Peyer's patch (tissue), 4 donors: ENCODE results near the gene SIN3B. TPM values are rescaled to one million over a fixed set of nuclear protein-coding genes. Genes with fewer than 3 reads are reported as not detected.

Experiments
- DNase-seq, 3 donors: peaks; one replicate each; pipeline ENCODE4 v3.0.0-alpha.2; 2017 to 2019
- H3K27ac ChIP-seq, 4 donors: fragments of 200-600 bp; sonication (generic); one replicate each; pipeline ENCODE4 v1.5.1; 2016 to 2019
- H3K27me3 ChIP-seq, 2 donors: fragments of 200-600 bp; sonication (generic); one replicate each; pipeline ENCODE4 v1.5.1; 2019
- H3K36me3 ChIP-seq, 3 donors: fragments of 200-600 bp; sonication (generic); one replicate each; pipeline ENCODE4 v1.5.1; 2016 to 2019
- H3K4me1 ChIP-seq, 4 donors: fragments of 200-600 bp; sonication (generic); one replicate each; pipeline ENCODE4 v1.5.1; 2016 to 2019
- H3K4me3 ChIP-seq, 4 donors: fragments of 200-600 bp; sonication (generic); 1 replicate in 3 of 4; 2 replicates in 1 of 4; pipeline ENCODE4 v1.5.1; 2016 to 2019; ENCODE audit warnings: mild to moderate bottlenecking in 1 of 4
- H3K9me3 ChIP-seq, 4 donors: fragments of 200-600 bp; sonication (generic); one replicate each; pipeline ENCODE4 v1.5.1; 2016 to 2019; ENCODE audit warnings: mild to moderate bottlenecking in 1 of 4
- CTCF ChIP-seq, 6 experiments: fragments of 450-650 bp in 4 of 6; fragments of 200-600 bp in 2 of 6; sonication (generic) in 1 of 6; IDR thresholded peaks; one replicate each; pipeline ENCODE4 v1.5.1; 2017 to 2019; ENCODE audit warnings: antibody characterized with exemption in 6 of 6, mild to moderate bottlenecking in 3 of 6, moderate library complexity in 1 of 6
- POLR2A ChIP-seq, 2 donors: fragments of 450-650 bp; IDR thresholded peaks; one replicate each; pipeline ENCODE4 v1.5.1; 2017; ENCODE audit warnings: antibody characterized with exemption in 2 of 2, mild to moderate bottlenecking in 2 of 2, moderate library complexity in 2 of 2
- total RNA-seq, 4 donors: library from RNA; depleted of rRNA; stranded (reverse); fragments of >200 nt; gene quantifications; one replicate each; pipeline ENCODE4 v1.1.0, GENCODE V29; 2016

The SIN3B gene
- total RNA-seq, 4 donors from 2014 or later, result 32.4 to 459 (median 86.2) TPM

DNA sequence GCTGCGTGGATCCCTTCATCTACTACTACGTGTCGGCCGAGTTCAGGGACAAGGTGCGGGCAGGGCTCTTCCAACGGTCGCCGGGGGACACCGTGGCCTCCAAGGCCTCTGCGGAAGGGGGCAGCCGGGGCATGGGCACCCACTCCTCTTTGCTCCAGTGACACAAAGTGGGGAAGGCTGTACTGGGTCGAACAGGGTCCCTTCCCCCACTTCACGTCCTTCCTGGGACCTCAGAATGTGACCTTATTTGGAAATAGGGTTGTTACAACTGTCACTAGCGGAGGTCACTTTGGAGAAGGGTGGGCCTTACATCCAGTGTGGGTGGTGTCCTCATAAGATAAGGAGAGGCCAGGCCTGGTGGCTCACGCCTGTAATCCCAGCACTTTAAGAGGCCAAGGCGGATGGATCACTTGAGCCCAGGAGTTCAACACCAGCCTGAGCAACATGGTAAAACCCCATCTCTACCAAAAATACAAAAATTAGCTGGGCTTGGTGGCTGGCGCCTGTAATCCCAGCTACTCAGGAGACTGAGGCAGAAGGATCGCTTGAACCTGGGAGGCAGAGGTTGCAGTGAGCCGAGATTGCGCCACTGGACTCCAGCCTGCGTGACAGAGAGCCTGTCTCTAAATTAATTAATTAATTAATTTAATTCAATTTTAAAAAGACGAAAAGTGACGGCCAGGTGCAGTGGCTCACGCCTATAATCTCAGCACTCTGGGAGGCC lies 61.4 kb downstream of the SIN3B start:
- Histone ChIP-seq H3K27me3 (no peaks in the 10 kb centered on the region), H3K36me3 (no peaks in the 10 kb centered on the region), H3K27ac (peak overlapping the region in 2 of 4 donors; percentile 77 to 83), H3K4me3 (no peak overlapping the region), H3K9me3 (no peaks in the 10 kb centered on the region), H3K4me1 (peaks cover 0 to 17% (median 10%) of the 10 kb centered on the region in 4 donors)
- no peak for TF ChIP-seq CTCF (IDR thresholded peaks at IDR 0.05)
- TF ChIP-seq POLR2A (IDR thresholded peaks at IDR 0.05), result no peak
- DNase-seq, result no peak

DNA sequence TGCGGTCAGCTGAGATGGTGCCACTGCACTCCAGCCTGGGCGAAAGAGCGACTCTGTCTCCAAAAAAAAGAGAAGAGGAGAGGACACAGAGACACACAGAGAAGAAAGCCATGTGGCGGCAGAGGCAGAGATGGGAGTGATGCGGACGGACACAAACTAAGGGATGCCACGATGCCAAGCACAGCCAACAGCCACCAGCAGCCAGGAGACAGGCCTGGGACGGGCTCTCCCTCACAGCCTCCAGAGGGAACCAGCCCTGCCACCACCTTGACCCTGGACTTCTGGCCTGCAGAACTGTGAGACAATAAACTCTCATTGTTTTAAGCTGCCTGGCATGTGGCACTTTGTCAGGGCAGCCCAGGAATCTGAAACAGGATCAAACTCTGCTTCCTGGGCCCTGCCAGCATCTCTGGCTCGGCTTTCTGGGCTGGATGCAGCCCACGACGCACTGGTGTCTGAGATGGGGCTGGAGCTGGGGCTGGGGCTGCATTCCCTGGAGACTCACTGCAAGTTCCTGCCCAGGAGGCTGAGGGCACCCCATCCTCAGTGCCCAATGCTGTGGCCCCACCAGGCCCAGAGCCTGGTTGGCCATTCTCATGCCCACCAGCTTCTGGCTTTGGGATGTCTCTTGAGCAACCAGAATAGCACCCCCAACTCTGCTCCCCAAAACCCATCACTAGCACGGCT lies 62.6 kb downstream of the SIN3B start:
- no peaks in the 10 kb centered on the region for H3K36me3 ChIP-seq
- no peak overlapping the region for H3K4me3 ChIP-seq
- no peaks in the 10 kb centered on the region for H3K9me3 ChIP-seq
- no peak for TF ChIP-seq CTCF (IDR thresholded peaks at IDR 0.05)
- H3K27me3 ChIP-seq, result no peaks in the 10 kb centered on the region
- H3K4me1 ChIP-seq, result peaks cover 0 to 24% (median 13%) of the 10 kb centered on the region in 4 donors
- H3K27ac ChIP-seq, result no peak overlapping the region
- DNase-seq, result no peak

GRCh38 chr19:16892436-16892835 lies 63.2 kb downstream of the SIN3B start:
- no peak overlapping the region for H3K4me3 ChIP-seq

DNA sequence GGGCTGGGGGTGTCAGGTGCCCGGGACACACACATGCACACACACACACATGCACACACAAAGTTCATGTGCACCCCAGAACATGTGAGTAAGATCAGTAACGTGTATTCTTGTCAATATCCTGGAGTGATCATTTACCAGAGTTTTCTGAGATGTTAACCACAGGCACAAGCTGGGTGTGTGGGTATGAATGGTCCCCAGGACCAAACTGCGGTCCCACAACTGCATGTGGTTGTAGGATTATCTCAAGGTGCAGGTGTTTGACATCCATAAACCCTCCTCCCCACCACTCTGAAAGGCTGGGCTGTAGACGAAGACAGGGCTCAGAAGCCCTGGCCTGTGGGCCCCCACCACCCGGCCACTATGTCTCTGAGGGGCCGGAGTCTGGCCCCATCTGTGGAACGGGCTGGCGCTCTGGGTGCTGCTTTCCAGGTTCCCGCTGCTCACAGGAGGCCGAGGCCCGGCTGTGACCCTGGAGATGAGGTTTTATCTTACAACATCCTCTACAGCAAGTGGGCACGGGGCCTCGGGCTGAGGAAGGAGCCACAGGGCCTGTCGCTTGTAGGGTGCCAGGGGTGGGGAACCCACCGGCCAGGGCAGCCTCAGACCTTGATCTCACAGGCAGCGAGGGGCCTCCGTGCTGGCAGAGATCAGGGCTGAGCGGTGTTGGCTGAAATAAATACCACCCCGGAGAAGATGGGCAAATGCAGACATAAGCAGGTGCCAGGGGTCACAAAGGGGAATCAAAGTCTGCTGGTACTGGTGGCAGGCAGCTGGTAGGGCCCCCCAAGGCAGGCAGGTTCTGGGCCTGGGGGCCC lies 63.9 kb downstream of the SIN3B start:
- TF ChIP-seq CTCF (IDR thresholded peaks at IDR 0.05) (no peak), POLR2A (IDR thresholded peaks at IDR 0.05) (no peak)
- Histone ChIP-seq H3K4me1 (peaks cover 0 to 28% (median 16%) of the 10 kb centered on the region in 4 donors), H3K9me3 (no peaks in the 10 kb centered on the region), H3K27ac (peak overlapping the region; percentile 52 to 72 (median 59)), H3K27me3 (no peaks in the 10 kb centered on the region), H3K4me3 (no peak overlapping the region), H3K36me3 (no peaks in the 10 kb centered on the region)
- DNase-seq, result no peak

More at GRCh38 chr19:16892436-16892835, 63.2 kb downstream of the SIN3B start:
- Histone ChIP-seq H3K9me3 (no peaks in the 10 kb centered on the region), H3K27me3 (no peaks in the 10 kb centered on the region), H3K4me1 (peaks cover 0 to 24% (median 15%) of the 10 kb centered on the region in 4 donors), H3K36me3 (no peaks in the 10 kb centered on the region), H3K27ac (peak overlapping the region in 2 of 4 donors; percentile 63 to 72)
- no peak for DNase-seq
- TF ChIP-seq POLR2A (IDR thresholded peaks at IDR 0.05) (no peak), CTCF (IDR thresholded peaks at IDR 0.05) (no peak)

DNA sequence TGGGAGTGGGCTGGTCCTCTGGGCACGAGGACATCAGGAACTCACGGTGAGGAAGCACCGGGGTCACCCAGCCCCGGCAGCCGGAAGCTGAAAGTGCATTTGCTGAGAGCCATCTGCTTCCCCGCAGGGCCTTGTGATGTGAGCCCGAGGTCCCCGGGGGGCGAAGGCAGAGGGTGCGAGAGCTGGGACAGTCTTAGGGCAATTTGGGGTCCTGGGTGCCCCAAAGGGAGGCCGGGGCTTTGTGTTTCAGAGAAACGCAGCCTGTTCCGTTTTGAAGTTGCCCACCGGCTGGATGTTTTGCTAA lies 64.4 kb downstream of the SIN3B start:
- Histone ChIP-seq H3K4me1 (peaks cover 0 to 29% (median 15%) of the 10 kb centered on the region in 4 donors), H3K36me3 (no peaks in the 10 kb centered on the region), H3K27me3 (no peaks in the 10 kb centered on the region), H3K27ac (peak overlapping the region; percentile 52 to 72 (median 59)), H3K9me3 (no peaks in the 10 kb centered on the region), H3K4me3 (no peak overlapping the region)
- DNase-seq, result peak in 2 of 3 donors; percentile 75 to 81
- TF ChIP-seq CTCF (IDR thresholded peaks at IDR 0.05), result no peak
- no peak for TF ChIP-seq POLR2A (IDR thresholded peaks at IDR 0.05)
